Right hindlimb (tissue), 1 donor: ENCODE results near the gene CD40.
A peak's percentile ranks its signal among the peaks of the same experiment; 100 is the strongest.

ENCODE experiments used
- DNase-seq: peaks from one replicate; pipeline ENCODE4 v3.0.0-alpha.2; 2018

CD40 gene

DNA sequence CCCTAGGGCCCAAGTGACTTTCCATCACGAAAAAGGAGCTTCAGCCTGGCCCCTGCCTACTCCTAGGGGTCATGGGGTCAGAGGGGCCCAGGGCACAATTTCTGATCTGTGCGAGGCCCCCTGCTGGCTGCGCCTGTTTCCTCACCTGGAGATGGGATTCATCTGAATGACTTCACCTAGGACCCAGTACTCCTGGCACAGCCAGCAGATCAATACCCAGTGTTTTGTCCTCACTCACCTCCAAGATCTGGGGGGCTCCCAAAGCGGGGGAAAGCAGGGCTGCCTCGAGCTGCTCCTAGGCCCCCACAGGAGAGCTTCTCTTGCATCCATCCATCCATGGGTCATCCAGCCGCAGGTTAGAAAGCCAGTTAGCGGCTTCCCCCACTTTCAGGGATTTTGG, 33.8 kb downstream of the CD40 start:
- no peak for DNase-seq

GRCh38 chr20:46152824-46153586, 34.9 kb downstream of the CD40 start:
- DNase-seq: no peak

GRCh38 chr20:46154305-46154704, 36.2 kb downstream of the CD40 start:
- no peak for DNase-seq

GRCh38 chr20:46154796-46155195, 36.7 kb downstream of the CD40 start:
- DNase-seq: no peak

DNA sequence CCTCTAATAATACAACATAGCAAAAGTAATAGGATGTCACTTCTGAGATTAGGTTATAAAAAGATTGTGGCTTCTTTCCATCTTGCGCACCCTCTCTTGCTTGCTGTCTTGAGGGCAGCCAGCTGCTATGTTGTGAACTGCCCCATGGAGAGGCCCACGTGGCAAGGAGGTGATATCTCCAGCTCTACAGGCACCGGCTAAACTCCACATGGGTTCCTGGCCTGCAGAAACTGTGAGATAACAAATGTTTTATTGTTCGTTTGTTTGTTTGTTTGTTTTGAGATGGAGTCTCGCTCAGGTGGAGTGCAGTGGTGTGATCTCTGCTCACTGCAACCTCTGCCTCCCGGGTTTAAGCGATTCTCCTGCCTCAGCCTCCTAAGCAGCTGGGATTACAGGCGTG, 38.0 kb downstream of the CD40 start:
- no peak for DNase-seq

GRCh38 chr20:46157076-46157592, 39.0 kb downstream of the CD40 start:
- no peak for DNase-seq

GRCh38 chr20:46157625-46158024, 39.5 kb downstream of the CD40 start:
- no peak for DNase-seq

DNA sequence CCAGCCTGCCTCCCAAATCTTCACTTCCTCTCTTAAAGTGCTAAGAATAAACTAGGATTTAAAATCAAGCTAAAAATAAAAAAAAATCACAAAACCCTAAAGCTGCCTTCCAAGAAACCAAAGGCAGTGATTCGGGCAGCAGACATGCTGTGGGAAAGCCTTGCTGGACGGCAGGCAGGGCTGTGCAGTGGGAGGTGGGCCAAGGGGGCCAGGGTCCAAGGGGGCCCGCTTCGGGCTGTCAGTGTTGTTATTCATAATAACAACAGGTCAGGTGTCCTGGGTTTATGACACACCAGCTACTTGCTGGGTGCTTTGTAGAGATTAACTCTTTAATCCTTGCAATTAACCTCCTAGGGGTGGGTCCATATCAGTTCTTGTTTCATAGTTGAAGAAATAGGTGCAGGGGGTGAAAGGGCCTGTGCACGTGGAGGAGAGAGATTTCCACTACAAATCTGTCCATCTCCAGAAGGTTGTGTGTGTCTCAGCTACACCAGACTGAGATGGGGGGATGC, 40.4 kb downstream of the CD40 start:
- no peak for DNase-seq

DNA sequence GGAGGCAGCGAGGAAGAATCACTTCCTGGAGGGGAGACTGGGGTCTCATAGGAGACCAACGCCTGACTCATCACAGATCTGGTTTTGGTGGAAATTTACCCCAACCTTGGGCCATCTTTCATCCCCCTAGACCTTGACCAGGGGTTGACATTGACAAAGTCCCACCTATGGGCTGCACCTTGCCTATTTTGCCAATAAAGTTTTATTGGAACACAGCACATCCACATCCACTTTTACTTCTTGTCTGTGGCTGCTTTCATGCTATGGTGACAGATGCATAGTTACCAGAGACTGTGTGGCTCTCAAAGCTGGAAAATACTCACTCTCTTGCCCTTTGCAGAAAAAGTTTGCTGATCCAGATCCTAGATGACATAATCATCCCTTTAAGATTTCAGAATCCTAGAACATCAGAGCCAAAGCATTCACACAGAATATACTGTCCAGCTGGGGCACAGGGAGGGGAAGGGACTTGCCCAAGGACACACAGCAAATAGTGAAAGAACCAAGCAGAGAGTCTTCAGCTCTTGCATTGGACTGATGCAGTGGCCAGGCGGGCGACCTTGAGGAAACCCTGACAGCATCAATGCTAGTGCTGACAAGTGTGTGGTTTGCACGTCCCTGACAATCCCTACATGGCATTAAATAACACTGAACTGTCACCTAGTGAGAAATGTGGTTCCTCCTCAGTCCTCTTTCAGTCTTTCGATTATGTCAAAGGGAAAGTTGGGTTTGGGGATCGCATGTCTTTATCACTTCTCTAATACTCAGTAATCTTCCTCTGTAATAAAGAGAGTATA, 41.2 kb downstream of the CD40 start:
- no peak for DNase-seq

GRCh38 chr20:46160661-46161060, 42.5 kb downstream of the CD40 start:
- no peak for DNase-seq

GRCh38 chr20:46161921-46162320, 43.8 kb downstream of the CD40 start:
- no peak for DNase-seq

- DNase-seq: no peak
Observed at GRCh38 chr20:46164254-46164653, 46.1 kb downstream of the CD40 start.

DNA sequence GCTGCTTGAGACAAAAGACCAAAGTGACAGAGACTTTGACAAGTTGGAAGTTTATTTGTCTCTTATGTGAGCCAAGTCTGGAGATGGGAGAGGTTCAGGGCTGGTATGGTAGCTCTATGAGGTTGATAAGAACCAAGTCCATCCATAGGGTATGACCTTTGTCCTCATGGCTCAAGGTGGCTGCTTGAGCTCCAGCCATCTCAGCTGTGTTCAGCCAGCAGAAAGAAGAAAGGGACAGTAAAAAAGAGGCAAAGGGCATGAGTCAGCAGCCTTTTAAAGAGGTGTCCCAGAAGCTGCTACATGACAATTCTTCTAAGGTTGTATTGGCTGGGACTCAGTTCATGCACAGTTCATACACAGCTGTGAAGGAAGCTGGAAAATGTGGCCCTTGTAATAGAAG, 49.0 kb downstream of the CD40 start:
- no peak for DNase-seq

DNA sequence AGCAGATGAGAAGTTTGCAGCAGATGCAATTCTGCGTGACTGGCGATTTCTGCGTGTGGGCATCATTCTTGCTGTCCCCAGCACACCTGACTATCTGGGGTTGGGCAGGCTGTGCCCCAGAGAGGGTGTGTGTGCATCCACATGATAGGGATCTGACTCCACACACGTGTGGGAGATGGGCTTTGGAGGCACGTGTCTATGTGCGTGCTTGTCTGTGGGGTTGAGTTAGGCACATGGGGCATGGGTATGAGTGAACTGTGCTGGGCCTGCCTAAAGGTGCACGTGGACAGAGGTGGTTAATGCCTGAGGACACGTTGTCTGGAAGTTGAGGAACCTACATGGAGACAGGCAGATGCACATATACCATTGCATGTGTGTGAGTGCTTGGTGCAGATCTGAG, 50.3 kb downstream of the CD40 start:
- DNase-seq: no peak

DNA sequence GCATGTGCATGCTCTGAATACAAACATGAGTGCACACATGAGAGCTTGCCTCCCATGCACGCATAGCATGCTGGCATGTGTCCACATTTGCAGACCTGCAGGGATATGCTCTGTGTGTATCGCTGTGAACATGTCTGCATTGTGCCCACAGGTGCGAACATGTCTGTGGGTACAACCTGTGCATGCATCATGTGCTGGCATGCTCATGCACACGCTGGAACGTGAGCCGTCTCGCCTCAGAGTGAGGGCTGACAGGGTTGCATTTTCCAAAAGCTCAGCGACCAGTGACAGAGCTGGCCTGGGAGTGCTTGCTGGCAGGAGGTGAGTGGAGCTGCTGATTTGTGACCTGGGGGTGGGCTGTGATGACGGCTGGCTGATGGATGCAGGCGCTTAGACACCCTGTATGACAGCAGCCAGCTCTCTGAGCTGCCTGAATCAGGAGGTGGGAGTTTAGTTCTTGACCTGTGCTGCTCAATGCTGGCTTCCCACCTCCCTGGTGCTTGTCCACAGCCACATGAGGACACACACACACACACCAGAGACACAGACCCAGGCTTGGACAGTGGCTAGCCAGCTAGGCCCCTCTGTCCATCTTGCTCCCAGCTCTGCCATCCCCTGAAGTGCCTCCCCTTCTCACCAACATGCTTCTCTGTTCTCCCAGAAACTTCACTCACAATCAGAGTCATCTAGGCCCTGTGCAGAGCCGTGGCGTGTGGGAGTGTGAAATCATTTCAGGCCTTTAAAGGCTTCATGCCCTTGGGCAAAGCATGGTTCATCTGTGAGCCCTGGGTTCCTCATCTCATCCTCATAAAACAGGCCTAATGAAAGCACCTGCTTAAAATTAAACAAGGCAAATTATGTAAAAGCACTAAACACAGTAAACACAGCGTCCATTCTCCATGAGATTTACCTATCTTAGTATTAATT, 51.4 kb downstream of the CD40 start:
- no peak for DNase-seq

DNA sequence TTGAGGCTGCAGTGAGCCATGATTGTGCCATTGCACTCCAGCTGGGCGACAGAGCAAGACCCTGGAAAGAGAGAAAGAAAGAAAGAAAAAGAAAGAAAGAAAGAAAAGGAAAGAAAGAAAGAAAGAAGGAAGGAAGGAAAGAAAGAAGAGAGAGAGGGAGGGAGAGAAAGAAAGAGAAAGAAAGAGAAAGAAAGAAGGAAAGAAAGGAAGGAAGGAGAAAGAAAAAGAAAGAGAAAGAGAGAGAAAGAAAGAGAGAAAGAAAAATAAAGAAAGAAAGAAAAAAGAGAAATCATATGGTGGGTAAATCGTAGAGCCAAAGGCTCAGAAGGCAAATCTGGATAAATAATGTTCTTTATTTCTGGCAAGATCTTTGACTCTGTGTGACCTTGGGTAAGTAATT, 53.4 kb downstream of the CD40 start:
- DNase-seq: no peak

DNA sequence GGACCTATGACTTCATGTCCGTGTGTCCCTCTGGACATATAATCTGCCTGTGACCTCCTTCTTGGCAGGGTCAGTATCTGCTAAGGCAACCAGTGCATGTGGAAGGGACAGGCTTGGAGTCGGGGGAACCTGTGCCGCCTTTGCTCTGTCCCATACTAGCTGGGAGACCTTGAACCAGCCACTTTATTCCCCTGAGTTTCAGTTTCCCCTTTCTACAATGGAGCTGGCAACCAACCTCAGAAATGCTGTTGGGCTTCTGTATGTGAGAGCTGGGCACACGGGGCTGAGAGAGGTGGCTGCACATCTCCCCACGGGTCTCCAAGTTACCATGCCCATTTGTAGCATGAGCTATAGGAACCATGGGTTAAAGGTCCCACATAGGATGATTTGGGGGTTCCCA, 53.8 kb downstream of the CD40 start:
- DNase-seq: no peak

GRCh38 chr20:46172455-46172854, 54.3 kb downstream of the CD40 start:
- no peak for DNase-seq

DNA sequence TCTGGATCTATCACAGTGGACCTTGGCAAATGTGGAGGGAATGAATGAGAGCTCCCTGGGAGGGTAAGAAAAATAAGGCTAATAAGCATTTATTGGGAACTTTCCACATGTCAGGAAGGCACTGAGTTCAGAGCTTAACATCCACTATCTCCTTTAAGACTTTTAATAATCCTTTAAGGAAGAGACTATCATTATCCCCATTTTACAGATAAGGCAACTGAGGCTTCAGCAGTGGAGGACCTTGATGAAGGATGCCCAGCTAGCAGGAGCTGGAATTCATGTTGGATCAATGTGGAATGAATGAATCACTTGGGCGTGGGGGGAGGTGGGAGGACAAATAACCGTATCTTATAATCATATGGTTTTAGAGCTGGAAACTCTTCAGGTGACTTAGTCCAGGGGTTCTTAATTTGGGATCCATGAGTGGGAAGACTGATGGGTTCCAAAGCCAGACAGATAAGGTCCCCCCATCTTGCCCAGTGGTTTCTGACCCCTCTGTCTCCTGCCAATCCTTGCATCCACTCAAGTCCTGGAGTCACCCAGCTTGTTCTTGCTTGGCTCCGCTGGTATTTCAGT, 54.9 kb downstream of the CD40 start:
- no peak for DNase-seq

GRCh38 chr20:46173652-46174468, 55.7 kb downstream of the CD40 start:
- no peak for DNase-seq

GRCh38 chr20:46174469-46175126, 56.5 kb downstream of the CD40 start:
- peak; percentile 59 for DNase-seq
